H7 (cell line): Measurements from ENCODE around the gene FHOD3. TPM values are rescaled to one million over a fixed set of nuclear protein-coding genes. Genes with fewer than 3 reads are reported as not detected.
"Not testable (repeated sequence)": the region's sequence is repeated elsewhere in the genome, so short reads cannot be mapped to it uniquely, and the experiment has no call there.

ENCODE experiments used
- DNase-seq: peaks from one replicate; pipeline ENCODE4 v3.0.0; 2012
- H3K27me3 ChIP-seq: 2 replicates; pipeline ENCODE4 v1.6.0; 2011; ENCODE audit warnings: mild to moderate bottlenecking, low read length; ENCODE audit not compliant: control insufficient read depth, insufficient read depth
- H3K36me3 ChIP-seq: replicated peaks from 2 replicates; pipeline ENCODE4 v1.5.1; 2011; ENCODE audit warnings: low read length; ENCODE audit not compliant: control insufficient read depth, insufficient read depth
- H3K4me3 ChIP-seq: 2 replicates; pipeline ENCODE4 v1.5.1; 2011; ENCODE audit warnings: low read depth, mild to moderate bottlenecking, control low read depth, low read length, moderate library complexity; ENCODE audit not compliant: insufficient read depth
- total RNA-seq: library from RNA; depleted of rRNA; stranded (reverse); fragments of >200 nt; shearing (Covaris generic); gene quantifications from 2 replicates; pipeline ENCODE4 v1.2.3, GENCODE V29; 2014

The FHOD3 gene
- total RNA-seq, 1 experiment from 2014 or later = 1.8 TPM

DNA sequence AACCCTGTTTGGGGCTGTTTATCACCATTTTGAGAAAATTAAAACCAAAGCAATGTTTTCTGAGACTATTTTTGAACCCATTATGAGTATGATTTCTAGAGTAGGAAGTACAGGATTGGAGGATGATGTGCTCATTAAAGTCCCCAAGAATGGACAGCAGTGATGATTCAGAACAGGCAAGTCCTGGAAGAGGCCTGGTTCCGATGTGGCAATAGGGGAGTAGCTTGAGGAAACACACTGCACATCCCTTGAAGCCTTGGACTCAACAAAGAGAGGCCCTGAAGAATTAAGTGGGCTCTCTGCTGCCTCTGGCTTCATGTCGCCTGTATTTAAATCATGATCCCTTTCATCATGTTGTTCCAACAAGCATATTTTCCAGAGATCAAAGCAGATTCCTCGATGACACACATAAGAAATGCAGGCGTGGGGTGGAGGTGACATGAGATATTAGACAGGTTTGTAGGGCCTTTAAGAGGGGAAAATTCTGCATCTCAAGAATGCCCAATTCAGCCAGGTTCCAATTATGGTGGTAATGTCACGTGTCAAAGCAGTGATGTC is 242.2 kb downstream of the FHOD3 start:
- no peak for DNase-seq
- no peaks in the 10 kb centered on the region for H3K36me3 ChIP-seq
- H3K27me3 ChIP-seq = no peaks in the 10 kb centered on the region
- no peak overlapping the region for H3K4me3 ChIP-seq

DNA sequence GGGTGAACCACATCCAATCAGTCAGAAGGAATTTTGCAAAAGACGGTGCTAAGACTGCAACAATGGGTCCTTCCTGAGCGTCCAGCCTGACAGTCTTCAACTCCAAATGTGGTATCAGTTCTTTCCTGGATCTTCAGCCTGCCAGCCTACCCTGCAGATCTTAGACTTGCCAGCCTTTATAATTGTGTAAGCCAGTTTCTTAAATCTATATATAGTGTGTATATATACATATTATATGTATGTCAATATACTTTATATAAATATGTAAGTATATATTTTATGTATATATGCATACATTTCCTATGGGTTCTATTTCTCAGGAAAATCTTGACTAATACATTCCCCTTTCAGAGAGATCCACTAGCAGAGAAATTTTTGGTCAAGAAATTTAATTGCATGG is 245.5 kb downstream of the FHOD3 start:
- Histone ChIP-seq H3K27me3 (no peaks in the 10 kb centered on the region), H3K4me3 (no peak overlapping the region), H3K36me3 (no peaks in the 10 kb centered on the region)
- DNase-seq = no peak

DNA sequence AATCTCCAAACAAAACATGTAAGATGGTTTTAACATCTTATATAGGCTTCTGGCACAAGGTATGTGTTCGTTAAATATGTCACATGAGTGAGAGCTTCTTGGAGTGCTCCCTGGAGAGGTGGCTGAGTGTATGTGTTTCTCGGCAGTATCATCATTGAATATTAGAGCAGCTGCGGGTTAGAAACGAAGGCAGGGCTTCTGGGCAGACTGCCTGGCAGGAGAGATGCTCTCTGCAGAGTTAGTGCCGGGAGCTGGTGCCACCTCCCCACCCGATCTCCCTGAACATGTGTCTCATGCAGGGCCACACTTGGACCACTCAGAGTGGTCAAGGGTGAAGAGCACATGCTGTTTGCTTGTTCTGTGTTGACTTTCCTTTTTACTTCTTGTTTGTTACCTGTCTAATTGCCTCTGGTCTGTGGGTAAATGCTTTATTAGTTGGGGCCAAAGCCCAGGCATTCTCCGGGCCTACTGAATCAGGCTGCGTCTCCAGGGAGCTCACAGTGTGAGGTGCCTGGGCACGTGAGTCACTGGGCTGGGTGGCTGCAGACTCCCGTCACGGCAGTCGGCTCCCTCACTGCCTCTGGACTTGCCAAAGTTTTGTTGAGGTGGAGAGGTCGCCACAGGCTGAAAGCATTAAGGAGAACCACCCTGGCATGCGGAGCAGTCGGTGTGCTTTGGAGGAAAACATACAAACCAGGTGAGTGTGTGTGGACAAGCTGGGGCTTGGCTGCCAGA is 246.6 kb downstream of the FHOD3 start:
- no peaks in the 10 kb centered on the region for H3K27me3 ChIP-seq
- H3K36me3 ChIP-seq = no peaks in the 10 kb centered on the region
- H3K4me3 ChIP-seq = no peak overlapping the region
- DNase-seq = peak; percentile 16

DNA sequence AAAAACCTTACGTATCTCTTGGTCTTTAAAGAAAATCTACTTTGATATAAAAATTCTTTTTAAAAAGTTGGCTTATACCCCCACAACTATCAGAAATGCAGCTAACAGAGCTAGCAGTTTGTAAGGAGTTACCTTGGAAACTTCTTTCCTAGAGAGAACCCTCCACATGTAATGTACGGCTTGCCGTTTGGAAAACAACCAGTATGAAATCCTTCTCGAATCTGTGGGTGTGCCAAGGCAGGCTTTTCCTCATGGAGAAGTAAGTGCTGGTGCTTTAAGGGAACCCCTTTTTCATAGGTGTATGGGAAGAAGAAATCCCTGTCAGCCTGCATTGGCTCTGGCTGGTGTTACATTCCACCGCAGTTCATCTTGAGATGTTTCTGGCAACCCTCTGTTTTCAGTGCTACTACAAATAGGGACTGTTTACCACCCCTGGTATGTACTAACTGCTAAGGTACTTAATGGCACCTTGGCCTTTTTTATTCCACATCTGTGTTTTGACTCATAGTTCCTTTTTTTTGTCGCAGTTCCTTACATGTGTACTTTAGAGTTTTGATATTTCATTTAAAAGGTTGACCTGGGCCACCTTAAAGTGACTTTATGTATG is 248.4 kb downstream of the FHOD3 start:
- no peaks in the 10 kb centered on the region for H3K27me3 ChIP-seq
- H3K36me3 ChIP-seq = no peaks in the 10 kb centered on the region
- DNase-seq = no peak
- H3K4me3 ChIP-seq = no peak overlapping the region

DNA sequence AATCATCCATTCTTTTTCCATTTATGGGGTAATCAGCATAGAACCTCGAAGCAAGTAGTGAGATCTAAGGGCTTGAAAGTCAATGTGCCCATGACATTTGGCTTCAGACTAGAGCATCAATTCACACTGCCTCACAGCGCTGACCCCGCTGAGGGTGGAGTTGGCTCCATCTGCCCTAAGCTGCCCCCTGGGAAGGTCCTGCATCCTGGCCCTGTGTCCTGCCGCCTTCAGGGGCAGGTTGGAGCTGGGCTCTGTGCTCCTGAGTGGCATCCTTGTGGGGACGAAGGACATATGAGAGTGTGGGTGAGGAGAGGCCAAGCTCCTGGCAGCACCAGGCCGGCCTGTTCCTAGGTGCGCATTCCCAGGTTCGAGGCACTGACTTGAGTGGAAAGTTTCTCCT is 249.4 kb downstream of the FHOD3 start:
- no peak for DNase-seq
- H3K4me3 ChIP-seq = no peak overlapping the region
- no peaks in the 10 kb centered on the region for H3K36me3 ChIP-seq
- H3K27me3 ChIP-seq = no peaks in the 10 kb centered on the region

DNA sequence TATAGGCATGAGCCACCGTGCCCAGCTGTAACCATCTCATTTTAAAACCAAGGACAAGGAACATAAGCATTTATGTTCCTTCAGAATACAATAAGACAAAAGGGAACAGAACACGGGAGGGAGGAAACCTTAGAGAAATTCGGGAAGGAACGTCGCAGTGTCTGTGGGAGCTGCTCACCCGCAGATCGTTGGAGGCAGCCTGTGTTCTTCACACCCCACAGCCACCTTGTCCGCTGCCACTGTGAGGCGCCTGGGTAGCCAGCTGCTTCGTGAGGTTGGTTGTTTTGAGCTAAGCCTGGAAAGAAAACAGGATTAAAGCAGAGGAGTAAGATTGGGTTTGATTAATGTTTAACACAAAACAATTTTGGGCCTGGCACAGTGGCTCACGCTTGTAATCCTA is 250.0 kb downstream of the FHOD3 start:
- DNase-seq = peak; percentile 30
- Histone ChIP-seq H3K4me3 (no peak overlapping the region), H3K36me3 (no peaks in the 10 kb centered on the region), H3K27me3 (no peaks in the 10 kb centered on the region)

DNA sequence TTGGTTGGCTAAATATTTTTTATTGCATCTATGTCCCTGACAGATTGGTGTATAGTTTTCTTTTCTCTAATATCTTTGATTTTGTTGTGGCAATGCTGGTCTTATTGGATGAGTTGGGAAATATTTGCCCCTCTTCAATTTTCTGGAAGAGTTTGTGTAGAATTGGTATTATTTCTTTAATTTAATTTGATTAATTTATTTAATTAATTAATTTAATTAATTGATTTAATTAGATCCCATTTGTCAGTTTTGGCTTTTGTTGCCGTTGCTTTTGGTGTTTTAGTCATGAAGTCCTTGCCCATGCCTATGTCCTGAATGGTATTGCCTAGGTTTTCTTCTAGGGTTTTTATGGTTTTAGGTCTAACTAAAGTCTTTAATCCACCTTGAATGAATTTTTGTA is 253.8 kb downstream of the FHOD3 start:
- H3K4me3 ChIP-seq, H3K36me3 ChIP-seq, H3K27me3 ChIP-seq, DNase-seq: not testable (repeated sequence)

DNA sequence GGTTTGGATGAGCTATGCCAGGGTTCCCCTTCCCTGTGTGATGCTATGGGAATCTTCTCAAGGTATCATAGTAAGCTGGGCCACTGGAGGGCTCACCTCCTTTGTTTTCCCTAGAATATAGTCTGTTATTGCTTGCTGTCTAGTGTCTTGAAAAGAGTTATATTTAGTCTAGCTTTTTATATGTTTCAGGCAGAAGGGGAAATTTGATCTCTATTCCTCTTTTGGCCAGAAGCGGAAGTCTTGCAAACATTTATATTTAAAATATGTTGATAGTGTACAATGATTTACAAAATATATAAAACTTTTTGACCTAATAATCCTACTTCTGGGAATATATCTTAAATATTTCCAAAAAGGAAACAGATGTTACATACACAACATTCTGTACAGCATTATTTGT is 260.7 kb downstream of the FHOD3 start:
- no peak for DNase-seq
- H3K36me3 ChIP-seq = no peaks in the 10 kb centered on the region
- no peaks in the 10 kb centered on the region for H3K27me3 ChIP-seq
- H3K4me3 ChIP-seq = no peak overlapping the region

DNA sequence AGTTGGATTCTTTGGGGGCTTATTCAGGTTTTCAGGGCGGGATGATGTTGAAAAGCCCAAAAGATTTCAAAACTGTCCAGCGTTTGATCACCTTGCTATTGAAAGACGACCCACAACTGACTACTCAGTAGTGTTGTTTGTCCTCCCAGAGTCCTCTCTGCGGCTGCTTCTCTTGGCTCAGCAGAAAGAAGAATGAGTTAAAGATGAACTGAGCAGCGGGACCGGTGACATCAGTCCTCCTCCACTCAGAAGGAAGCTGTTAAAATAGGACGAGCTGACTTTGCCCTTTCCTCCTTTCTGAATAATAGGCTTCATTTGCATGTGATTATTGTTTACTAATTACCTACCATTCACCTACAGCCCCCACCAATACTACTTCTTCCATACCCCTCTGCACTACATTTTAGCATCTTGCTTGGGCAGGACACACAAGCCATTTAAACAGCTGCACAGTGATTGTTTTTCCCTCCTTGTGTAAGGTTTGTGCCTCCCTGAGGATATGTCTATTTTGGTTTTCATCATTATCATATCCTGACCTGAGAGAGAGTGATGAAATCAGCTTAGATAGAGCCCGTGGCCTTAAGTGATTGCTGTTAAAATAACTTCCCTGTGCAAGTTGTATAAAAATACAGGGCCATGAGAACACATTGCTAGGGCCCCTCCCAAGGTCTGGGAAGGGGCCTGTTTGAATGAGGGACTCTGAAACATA is 261.8 kb downstream of the FHOD3 start:
- H3K4me3 ChIP-seq = no peak overlapping the region
- no peaks in the 10 kb centered on the region for H3K36me3 ChIP-seq
- H3K27me3 ChIP-seq = no peaks in the 10 kb centered on the region
- no peak for DNase-seq

DNA sequence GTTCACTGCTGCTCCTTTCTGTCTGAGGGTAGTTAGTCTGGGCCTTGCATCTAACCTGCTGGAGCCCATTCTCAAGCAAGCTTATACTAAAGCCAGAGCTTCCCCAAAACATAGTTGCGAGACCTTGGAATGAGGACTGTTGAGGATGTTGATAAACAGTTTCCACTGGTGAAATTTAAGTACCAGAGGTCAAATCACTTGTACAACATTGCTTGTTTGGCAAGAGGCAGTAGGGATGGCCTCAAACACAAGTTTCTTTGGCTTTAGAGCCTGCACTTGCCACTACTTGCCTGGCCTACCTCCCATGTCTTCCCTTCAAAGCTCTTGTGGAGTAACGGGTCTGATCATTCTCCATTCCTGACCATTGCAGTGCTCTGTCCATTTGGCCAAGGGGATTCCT is 262.7 kb downstream of the FHOD3 start:
- Histone ChIP-seq H3K27me3 (no peaks in the 10 kb centered on the region), H3K36me3 (no peaks in the 10 kb centered on the region), H3K4me3 (no peak overlapping the region)
- DNase-seq = no peak

DNA sequence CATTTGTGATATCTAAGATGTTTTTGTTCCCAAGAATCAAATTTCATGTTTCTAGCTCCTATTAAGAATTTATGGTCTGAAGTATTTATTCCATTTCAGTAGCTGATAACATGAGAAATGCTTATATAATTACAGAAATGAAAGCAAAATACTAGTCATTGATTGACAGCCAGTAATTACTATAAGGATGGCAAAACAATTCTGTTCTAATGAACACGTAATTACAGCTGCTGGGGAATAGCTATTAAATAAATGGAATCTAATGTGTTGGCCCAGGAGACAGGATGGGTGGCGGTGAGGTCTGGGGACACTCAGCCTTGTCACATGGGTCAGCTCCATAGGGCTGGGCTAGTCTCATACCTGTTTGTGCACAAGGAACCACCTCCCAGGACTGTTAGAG is 263.5 kb downstream of the FHOD3 start:
- no peak overlapping the region for H3K4me3 ChIP-seq
- DNase-seq = no peak
- H3K36me3 ChIP-seq = no peaks in the 10 kb centered on the region
- H3K27me3 ChIP-seq = no peaks in the 10 kb centered on the region

DNA sequence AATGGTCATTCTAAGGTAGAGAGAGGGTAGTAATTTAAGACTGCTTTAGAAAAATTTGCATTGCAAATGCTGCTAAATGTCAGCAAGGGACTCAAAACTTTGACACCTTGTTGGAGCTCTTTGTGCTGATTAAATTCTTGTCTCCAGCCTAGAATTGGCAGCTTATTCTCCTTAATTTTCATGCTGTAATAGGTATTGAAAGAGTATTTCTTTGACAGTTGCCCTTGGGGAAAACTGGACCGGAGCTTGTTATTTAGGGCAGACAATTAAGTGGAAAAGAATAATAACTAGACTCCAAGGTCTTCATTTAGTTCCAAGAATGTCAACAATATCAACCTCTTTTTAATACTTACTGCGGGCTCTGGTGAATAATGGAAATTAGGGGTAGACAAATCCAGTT is 267.3 kb downstream of the FHOD3 start:
- DNase-seq = no peak
- H3K4me3 ChIP-seq = no peak overlapping the region
- H3K36me3 ChIP-seq = no peaks in the 10 kb centered on the region
- H3K27me3 ChIP-seq = no peaks in the 10 kb centered on the region

DNA sequence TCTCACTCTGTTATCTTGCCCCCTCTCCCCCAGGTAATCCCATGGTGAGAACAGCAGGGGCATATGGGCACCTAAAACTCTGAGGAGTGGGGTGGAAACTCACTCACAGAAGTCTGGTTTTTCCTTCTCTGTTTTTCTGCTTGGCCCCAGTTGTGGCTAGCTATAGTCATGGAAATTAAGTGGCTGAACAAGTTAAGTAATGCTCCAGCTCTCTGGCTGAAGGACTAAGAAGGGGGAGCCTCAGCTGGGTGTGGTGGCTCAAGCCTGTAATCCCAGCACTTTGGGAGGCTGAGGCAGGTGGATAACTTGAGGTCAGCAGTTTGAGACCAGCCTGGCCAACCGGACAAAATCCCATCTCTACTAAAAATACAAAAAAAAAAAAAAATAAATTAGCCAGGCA is 270.3 kb downstream of the FHOD3 start:
- DNase-seq = no peak
- H3K27me3 ChIP-seq = no peaks in the 10 kb centered on the region
- no peak overlapping the region for H3K4me3 ChIP-seq
- H3K36me3 ChIP-seq = no peaks in the 10 kb centered on the region

DNA sequence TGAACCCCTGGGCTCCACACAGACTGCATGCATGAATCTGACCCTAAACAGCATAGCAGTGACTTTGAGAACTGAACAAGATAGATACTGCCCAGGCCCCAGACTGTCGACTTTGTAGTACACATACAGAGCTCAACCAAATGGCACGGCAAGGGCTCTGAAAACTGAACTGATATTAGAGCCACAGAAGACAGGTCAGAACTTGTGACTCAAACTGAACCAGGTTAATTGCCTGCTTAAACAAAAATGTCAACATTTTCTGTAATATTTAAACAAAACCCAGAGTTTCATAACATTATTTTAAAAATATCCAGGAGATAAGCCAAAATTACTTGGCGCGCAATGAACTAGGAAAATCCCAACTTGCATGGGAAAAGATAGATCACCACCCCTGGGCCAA is 271.0 kb downstream of the FHOD3 start:
- no peaks in the 10 kb centered on the region for H3K27me3 ChIP-seq
- H3K36me3 ChIP-seq = no peaks in the 10 kb centered on the region
- H3K4me3 ChIP-seq = no peak overlapping the region
- no peak for DNase-seq
